Esophagus muscularis mucosa (tissue), 4 donors: ENCODE data around the gene ME1.

Experiments
- CTCF ChIP-seq, 3 experiments: fragments of 200-600 bp in 2 of 3; fragments of 450-650 bp in 1 of 3; sonication (generic) in 2 of 3; IDR thresholded peaks; one replicate each; pipeline ENCODE4 v1.5.1; 2017 to 2019; ENCODE audit warnings: antibody characterized with exemption in 3 of 3, mild to moderate bottlenecking in 2 of 3, moderate library complexity in 1 of 3
- EP300 ChIP-seq: sonication (generic); formaldehyde crosslinking; IDR thresholded peaks from one replicate; pipeline ENCODE4 v1.6.1; 2017; ENCODE audit warnings: antibody characterized with exemption
- POLR2A ChIP-seq: fragments of 450-650 bp; IDR thresholded peaks from one replicate; pipeline ENCODE4 v1.6.1; 2017; ENCODE audit warnings: antibody characterized with exemption, moderate library complexity, mild to moderate bottlenecking, low read depth
- POLR2AphosphoS5 ChIP-seq, 2 donors: sonication (generic); formaldehyde crosslinking; IDR thresholded peaks; one replicate each; pipeline ENCODE4 v1.6.1; 2017; ENCODE audit warnings: antibody characterized with exemption in 2 of 2

GRCh38 chr6:83199863-83200225 is 231.0 kb downstream of the ME1 start:
- TF ChIP-seq POLR2AphosphoS5 (IDR thresholded peaks at IDR 0.05): no peak
- TF ChIP-seq CTCF (IDR thresholded peaks at IDR 0.05): no peak
- TF ChIP-seq POLR2A: no peak
- no peak for TF ChIP-seq EP300
